CD4-positive, alpha-beta T cell (primary cell): ENCODE data around the gene ADAMTS12. TPM values are rescaled to one million over a fixed set of nuclear protein-coding genes. Genes with fewer than 3 reads are reported as not detected.

Experiments
- ATAC-seq: fragments of 200-7000 bp; cut with Tn5 transposase; one replicate; pipeline ENCODE4 v1.10.0; 2022; ENCODE audit warnings: mild to moderate bottlenecking; ENCODE audit not compliant: poor library complexity
- CTCF ChIA-PET: fragments of 350-600 bp; sonication (Branson Sonifier 250); formaldehyde crosslinking; loops from one replicate; lab custom pipeline; 2021; ENCODE audit warnings: antibody characterized with exemption, inconsistent platforms; lab: Charles Lee
- POLR2A ChIA-PET: fragments of 350-600 bp; sonication (Branson Sonifier 250); formaldehyde crosslinking; loops from one replicate; lab custom pipeline; 2021; ENCODE audit warnings: antibody characterized with exemption, inconsistent platforms; lab: Charles Lee
- DNase-seq, 14 experiments: peaks; one replicate each; pipeline ENCODE4 v3.0.0-alpha.2; 2013 to 2020; ENCODE audit warnings: mixed read lengths in 2 of 14
- H3K27ac ChIP-seq, 2 donors: one replicate each; pipeline versions ENCODE4 v1.5.1 to v1.7.0; 2013; ENCODE audit warnings: low read length in 2 of 2, low read depth in 1 of 2, mild to moderate bottlenecking in 1 of 2
- H3K27me3 ChIP-seq, 2 experiments: 1 replicate in 1 of 2; 2 replicates in 1 of 2; pipeline versions ENCODE4 v1.6.1 to v1.7.0; 2013; ENCODE audit warnings: low read length in 2 of 2, control low read depth in 1 of 2, mild to moderate bottlenecking in 1 of 2, moderate library complexity in 1 of 2; ENCODE audit not compliant: insufficient read depth in 2 of 2, control insufficient read depth in 1 of 2
- H3K36me3 ChIP-seq: one replicate; pipeline ENCODE4 v1.6.1; 2013; ENCODE audit warnings: low read length, control low read depth; ENCODE audit not compliant: insufficient read depth
- H3K4me1 ChIP-seq: one replicate; pipeline ENCODE4 v1.6.1; 2013; ENCODE audit warnings: low read length, control low read depth; ENCODE audit not compliant: insufficient read depth
- H3K4me3 ChIP-seq: one replicate; pipeline ENCODE4 v1.5.1; 2013; ENCODE audit warnings: mild to moderate bottlenecking, low read length, moderate library complexity
- H3K9me3 ChIP-seq, 2 experiments: 1 replicate in 1 of 2; 2 replicates in 1 of 2; pipeline versions ENCODE4 v1.6.1 to v1.7.0; 2013; ENCODE audit warnings: low read length in 2 of 2, mild to moderate bottlenecking in 2 of 2, control low read depth in 1 of 2, moderate library complexity in 1 of 2; ENCODE audit not compliant: control insufficient read depth in 1 of 2, insufficient read depth in 1 of 2
- H3K27ac Mint-ChIP-seq: one replicate; pipeline ENCODE4 v1.8.0; 2020; ENCODE audit warnings: mixed read lengths
- H3K27me3 Mint-ChIP-seq: one replicate; pipeline ENCODE4 v1.8.0; 2021; ENCODE audit warnings: mixed read lengths
- H3K36me3 Mint-ChIP-seq: one replicate; pipeline ENCODE4 v1.8.0; 2021; ENCODE audit warnings: low read depth, mixed read lengths
- H3K4me1 Mint-ChIP-seq: one replicate; pipeline ENCODE4 v1.8.0; 2021; ENCODE audit warnings: low read depth, mixed read lengths
- H3K4me3 Mint-ChIP-seq: one replicate; pipeline ENCODE4 v1.8.0; 2020; ENCODE audit warnings: mild to moderate bottlenecking, mixed read lengths
- H3K9me3 Mint-ChIP-seq: one replicate; pipeline ENCODE4 v1.8.0; 2020; ENCODE audit warnings: mixed read lengths
- CTCF ChIP-seq: fragments of 200-600 bp; IDR thresholded peaks from one replicate; pipeline ENCODE4 v1.8.0; 2022; ENCODE audit warnings: antibody characterized with exemption, mild to moderate bottlenecking
- intact Hi-C, 2 experiments: fragments of 100-400 bp; cut with DNase I in 1 of 2; cut with micrococcal nuclease in 1 of 2; formaldehyde crosslinking; loops; one replicate each; pipeline versions ENCODE4 v1.15.1 to v1.9.0; 2023 to 2025; cut with DNase I, micrococcal nuclease
- total RNA-seq, 174 experiments: library from RNA in 2 of 174; stranded (reverse) in 2 of 174; gene quantifications; one replicate each; pipeline ENCODE4 v1.2.3 and lab custom pipeline; 2021 to 2026

The ADAMTS12 gene
- total RNA-seq, 2 experiments from 2014 or later, result 0.06 TPM; not detected in 1

GRCh38 chr5:33824516-33825195, 67.1 kb downstream of the ADAMTS12 start:
- Histone ChIP-seq H3K4me1 (no peaks in the 10 kb centered on the region), H3K27ac (no peak overlapping the region), H3K27me3 (no peaks in the 10 kb centered on the region), H3K9me3 (no peaks in the 10 kb centered on the region), H3K4me3 (no peak overlapping the region), H3K36me3 (no peaks in the 10 kb centered on the region)
- Mint-ChIP-seq H3K4me1 (no peaks in the 10 kb centered on the region), H3K27ac (no peak overlapping the region), H3K4me3 (no peak overlapping the region), H3K27me3 (peaks cover 12% of the 10 kb centered on the region), H3K9me3 (peaks cover 3% of the 10 kb centered on the region), H3K36me3 (no peaks in the 10 kb centered on the region)
- ChIA-PET POLR2A (no interaction called here), CTCF (no interaction called here)
- intact Hi-C loops, result no loop called here
- DNase-seq, result peak in 1 of 14 experiments; percentile 10
- TF ChIP-seq CTCF, result no peak
- ATAC-seq, result no peak

GRCh38 chr5:33817301-33817700, 74.5 kb downstream of the ADAMTS12 start:
- ChIA-PET POLR2A (no interaction called here), CTCF (no interaction called here)
- ATAC-seq (no peak), DNase-seq (no peak)
- H3K27ac ChIP-seq, result no peak overlapping the region
- no peak overlapping the region for H3K4me3 Mint-ChIP-seq
- no peak overlapping the region for H3K27ac Mint-ChIP-seq
- H3K36me3 Mint-ChIP-seq, result no peaks in the 10 kb centered on the region
- no peaks in the 10 kb centered on the region for H3K4me1 Mint-ChIP-seq
- no peak overlapping the region for H3K4me3 ChIP-seq
- intact Hi-C loops, result no loop called here
- no peaks in the 10 kb centered on the region for H3K9me3 ChIP-seq
- H3K4me1 ChIP-seq, result no peaks in the 10 kb centered on the region
- no peaks in the 10 kb centered on the region for H3K36me3 ChIP-seq
- no peaks in the 10 kb centered on the region for H3K27me3 ChIP-seq
- H3K9me3 Mint-ChIP-seq, result peaks cover 6% of the 10 kb centered on the region
- H3K27me3 Mint-ChIP-seq, result peaks cover 5% of the 10 kb centered on the region
- no peak for TF ChIP-seq CTCF

GRCh38 chr5:33816791-33817190, 75.0 kb downstream of the ADAMTS12 start:
- Mint-ChIP-seq H3K36me3 (no peaks in the 10 kb centered on the region), H3K9me3 (peaks cover 6% of the 10 kb centered on the region), H3K4me1 (no peaks in the 10 kb centered on the region), H3K27me3 (peaks cover 5% of the 10 kb centered on the region), H3K4me3 (no peak overlapping the region), H3K27ac (no peak overlapping the region)
- intact Hi-C loops, result no loop called here
- Histone ChIP-seq H3K27ac (no peak overlapping the region), H3K27me3 (no peaks in the 10 kb centered on the region), H3K9me3 (no peaks in the 10 kb centered on the region), H3K4me1 (no peaks in the 10 kb centered on the region), H3K36me3 (no peaks in the 10 kb centered on the region), H3K4me3 (no peak overlapping the region)
- POLR2A ChIA-PET, result no interaction called here
- no peak for ATAC-seq
- CTCF ChIA-PET, result no interaction called here
- TF ChIP-seq CTCF, result no peak
- DNase-seq, result no peak
